Endothelial cell of umbilical vein (primary cell): Measurements from ENCODE around the gene ELAVL1. TPM values are rescaled to one million over a fixed set of nuclear protein-coding genes. Genes with fewer than 3 reads are reported as not detected.

ENCODE experiments used
- BruUV-seq: library from RNA; stranded (reverse); fragments of 400-500 nt; replicated peaks from 2 replicates; lab custom pipeline; 2021; lab: Mats Ljungman, UMichigan
- CTCF ChIA-PET: fragments of 300-600, 350-600 bp; sonication (Branson Sonifier 250); formaldehyde crosslinking; loops from one replicate; lab custom pipeline; 2021; ENCODE audit warnings: antibody characterized with exemption, inconsistent platforms; lab: Charles Lee
- POLR2A ChIA-PET: fragments of 300-600, 350-600 bp; sonication (Branson Sonifier 250); formaldehyde crosslinking; loops from one replicate; lab custom pipeline; 2021; ENCODE audit warnings: antibody characterized with exemption, inconsistent platforms; lab: Charles Lee
- DNase-seq: peaks from one replicate; pipeline ENCODE4 v3.0.0-alpha.2; 2011; ENCODE audit warnings: low read depth, low spot score
- FAIRE-seq: peaks from 2 replicates; lab custom pipeline; 2011; peaks lifted over from hg19 to GRCh38; lab: Jason Lieb, UNC
- H2AFZ ChIP-seq: 2 replicates; pipeline ENCODE4 v1.6.0; 2012; ENCODE audit warnings: low read depth, low read length, control low read depth, inconsistent platforms
- H3K27ac ChIP-seq: 2 replicates; pipeline ENCODE4 v1.5.1; 2011; ENCODE audit warnings: low read depth, mild to moderate bottlenecking, control low read depth, low read length, moderate library complexity; ENCODE audit not compliant: insufficient read depth
- H3K27me3 ChIP-seq, 2 experiments: 2 replicates each; pipeline versions ENCODE4 v1.6.0 to v1.6.1; 2011; ENCODE audit warnings: low read length in 2 of 2, mixed read lengths in 1 of 2; ENCODE audit not compliant: control insufficient read depth in 2 of 2, insufficient read depth in 2 of 2
- H3K36me3 ChIP-seq, 2 experiments: 2 replicates in 1 of 2; 3 replicates in 1 of 2; pipeline ENCODE4 v1.5.1; 2011; ENCODE audit warnings: low read length in 2 of 2, mild to moderate bottlenecking in 1 of 2, moderate library complexity in 1 of 2; ENCODE audit not compliant: control insufficient read depth in 2 of 2, insufficient read depth in 2 of 2; ENCODE audit errors: extremely low read depth in 1 of 2
- H3K4me1 ChIP-seq: 3 replicates; pipeline ENCODE4 v1.5.1; 2011; ENCODE audit warnings: mild to moderate bottlenecking, low read length; ENCODE audit not compliant: control insufficient read depth, insufficient read depth; ENCODE audit errors: extremely low read depth
- H3K4me2 ChIP-seq: 2 replicates; pipeline ENCODE4 v1.6.1; 2011; ENCODE audit warnings: low read length, control low read depth, mixed read lengths; ENCODE audit not compliant: insufficient read depth
- H3K4me3 ChIP-seq, 3 experiments: fragments of 200-600 bp in 1 of 3; sonication (generic), shearing (Covaris generic) in 1 of 3; replicated peaks in 1 of 3; 2 replicates each; pipeline ENCODE4 v1.5.1; 2011 to 2016; ENCODE audit warnings: control low read depth in 3 of 3, low read length in 3 of 3, mild to moderate bottlenecking in 2 of 3, inconsistent platforms in 1 of 3, low read depth in 1 of 3, moderate library complexity in 1 of 3; ENCODE audit not compliant: insufficient read depth in 1 of 3
- H3K79me2 ChIP-seq: 2 replicates; pipeline ENCODE4 v1.6.0; 2012; ENCODE audit warnings: low read length, inconsistent platforms; ENCODE audit not compliant: control insufficient read depth, insufficient read depth
- H3K9ac ChIP-seq: replicated peaks from 2 replicates; pipeline ENCODE3; 2011; ENCODE audit warnings: low read length, control low read depth; ENCODE audit not compliant: insufficient read depth; ENCODE audit errors: extremely low read depth
- H3K9me1 ChIP-seq: replicated peaks from 3 replicates; pipeline ENCODE4 v1.6.0; 2011; ENCODE audit warnings: mild to moderate bottlenecking, low read length; ENCODE audit not compliant: control insufficient read depth, insufficient read depth; ENCODE audit errors: extremely low read depth
- H3K9me3 ChIP-seq: replicated peaks from 2 replicates; pipeline ENCODE4 v1.5.1; 2012; ENCODE audit warnings: low read length, inconsistent platforms; ENCODE audit not compliant: control insufficient read depth, insufficient read depth
- H4K20me1 ChIP-seq: replicated peaks from 2 replicates; pipeline ENCODE3; 2011; ENCODE audit warnings: mild to moderate bottlenecking, low read length; ENCODE audit not compliant: control insufficient read depth, insufficient read depth; ENCODE audit errors: extremely low read depth
- EZH2 ChIP-seq: IDR thresholded peaks from 2 replicates; pipeline ENCODE4 v1.6.1; 2012; ENCODE audit warnings: borderline replicate concordance, low read depth, mild to moderate bottlenecking, moderate library complexity, low read length, inconsistent platforms; ENCODE audit not compliant: severe bottlenecking
- FOS ChIP-seq: IDR thresholded peaks from 2 replicates; pipeline ENCODE4 v1.6.1; 2011; ENCODE audit warnings: mild to moderate bottlenecking, low read length, moderate library complexity, borderline replicate concordance; ENCODE audit not compliant: insufficient read depth
- GATA2 ChIP-seq: IDR thresholded peaks from 2 replicates; pipeline ENCODE4 v1.7.0; 2011; ENCODE audit warnings: low read depth, mild to moderate bottlenecking, moderate library complexity, mixed read lengths, low read length; ENCODE audit not compliant: insufficient read length, insufficient read depth
- JUN ChIP-seq: IDR thresholded peaks from 2 replicates; pipeline ENCODE4 v1.6.1; 2011; ENCODE audit warnings: borderline replicate concordance, low read depth; ENCODE audit not compliant: insufficient read length, insufficient read depth
- MYC ChIP-seq: IDR thresholded peaks from one replicate; pipeline ENCODE4 v1.6.1; 2011; ENCODE audit warnings: mild to moderate bottlenecking, low read depth, low read length
- POLR2A ChIP-seq: IDR thresholded peaks from 2 replicates; pipeline ENCODE4 v1.6.1; 2012; ENCODE audit warnings: low read depth, mild to moderate bottlenecking, control low read depth, low read length
- POLR2AphosphoS5 ChIP-seq: IDR thresholded peaks from 2 replicates; pipeline ENCODE4 v1.6.1; 2012; ENCODE audit warnings: low read depth, mild to moderate bottlenecking, control low read depth, low read length, moderate library complexity; ENCODE audit not compliant: insufficient read depth
- dilution Hi-C: fragments of 300-500 bp; cut with MboI; formaldehyde crosslinking; loops from one replicate; pipeline ENCODE4 v1.15.0; 2019; ENCODE audit warnings: low sequenced_read_pairs; ENCODE audit not compliant: extremely low pct_ligation_motif_present
- intact Hi-C: fragments of 100-400 bp; cut with micrococcal nuclease; formaldehyde crosslinking; loops from one replicate; pipeline ENCODE4 v1.10.0; 2022
- polyA plus RNA-seq, 4 experiments: library from polyadenylated mRNA; depleted of rRNA in 3 of 4; stranded (reverse) in 3 of 4; unstranded in 1 of 4; fragments of >200 nt; gene quantifications; 2 replicates each; pipeline versions ENCODE4 v1.2.1 to v1.2.3, GENCODE V29; 2011 to 2012; ENCODE audit warnings: missing spikeins in 1 of 4
- total RNA-seq: library from RNA; stranded (reverse); gene quantifications from 2 replicates; pipeline ENCODE4 v1.2.3, GENCODE V29; 2021
- TF ChIP-seq, protein P1 (sequence below), 2 donors: IDR thresholded peaks; 1 replicate in 1 of 2; 2 replicates in 1 of 2; pipeline ENCODE4 v1.5.1; 2011; ENCODE audit warnings: low read length in 2 of 2, mild to moderate bottlenecking in 2 of 2, moderate library complexity in 2 of 2, control low read depth in 1 of 2, inconsistent platforms in 1 of 2, low read depth in 1 of 2; ENCODE audit not compliant: insufficient read depth in 1 of 2; ENCODE audit errors: extremely low read depth in 1 of 2
- TF ChIP-seq, protein P2 (sequence below): IDR thresholded peaks from 2 replicates; pipeline ENCODE4 v1.6.1; 2011; ENCODE audit not compliant: insufficient read depth, insufficient read length

The ELAVL1 gene
- total and polyA plus RNA-seq, 2 donors (not counting 3 experiments of a cell fraction or from before 2014, with no cell fraction given) = 46.8 to 134 TPM

DNA sequence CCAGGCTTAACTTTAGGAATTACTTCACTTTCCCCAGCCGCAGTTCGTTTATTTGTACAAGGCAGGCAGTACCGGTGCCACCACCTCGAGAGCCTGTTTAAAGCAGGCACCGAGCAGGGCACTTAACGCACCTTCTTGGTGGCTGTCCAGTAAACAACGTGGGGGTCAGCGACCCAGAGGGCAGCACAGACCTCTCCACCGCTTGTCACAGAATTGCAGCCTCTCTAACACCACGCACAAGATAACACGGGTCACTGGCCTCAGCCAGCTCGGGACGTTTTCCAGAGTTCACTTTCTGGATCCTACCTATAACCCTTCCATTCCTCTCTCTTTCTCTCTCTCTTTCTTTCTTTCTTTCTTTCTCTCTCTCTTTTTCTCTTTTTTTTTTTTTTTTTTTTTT is 16.8 kb upstream of the ELAVL1 start:
- Histone ChIP-seq H3K27ac (no peak overlapping the region), H3K79me2 (no peaks in the 10 kb centered on the region), H3K27me3 (no peaks in the 10 kb centered on the region), H3K9ac (no peak overlapping the region), H3K9me3 (no peaks in the 10 kb centered on the region), H3K9me1 (no peaks in the 10 kb centered on the region), H3K4me3 (no peak overlapping the region), H3K4me1 (no peaks in the 10 kb centered on the region), H3K4me2 (no peak overlapping the region), H2AFZ (no peak overlapping the region), H3K36me3 (no peaks in the 10 kb centered on the region), H4K20me1 (no peaks in the 10 kb centered on the region)
- BruUV-seq = no TSS peak
- dilution Hi-C loops (no loop called here), intact Hi-C loops (no loop called here)
- DNase-seq (no peak), FAIRE-seq (no peak)
- CTCF ChIA-PET = no interaction called here
- TF ChIP-seq GATA2 (no peak), EZH2 (no peak), FOS (no peak), JUN (no peak), POLR2A (no peak), POLR2AphosphoS5 (no peak), MYC (no peak)
- TF ChIP-seq, protein P1, sequence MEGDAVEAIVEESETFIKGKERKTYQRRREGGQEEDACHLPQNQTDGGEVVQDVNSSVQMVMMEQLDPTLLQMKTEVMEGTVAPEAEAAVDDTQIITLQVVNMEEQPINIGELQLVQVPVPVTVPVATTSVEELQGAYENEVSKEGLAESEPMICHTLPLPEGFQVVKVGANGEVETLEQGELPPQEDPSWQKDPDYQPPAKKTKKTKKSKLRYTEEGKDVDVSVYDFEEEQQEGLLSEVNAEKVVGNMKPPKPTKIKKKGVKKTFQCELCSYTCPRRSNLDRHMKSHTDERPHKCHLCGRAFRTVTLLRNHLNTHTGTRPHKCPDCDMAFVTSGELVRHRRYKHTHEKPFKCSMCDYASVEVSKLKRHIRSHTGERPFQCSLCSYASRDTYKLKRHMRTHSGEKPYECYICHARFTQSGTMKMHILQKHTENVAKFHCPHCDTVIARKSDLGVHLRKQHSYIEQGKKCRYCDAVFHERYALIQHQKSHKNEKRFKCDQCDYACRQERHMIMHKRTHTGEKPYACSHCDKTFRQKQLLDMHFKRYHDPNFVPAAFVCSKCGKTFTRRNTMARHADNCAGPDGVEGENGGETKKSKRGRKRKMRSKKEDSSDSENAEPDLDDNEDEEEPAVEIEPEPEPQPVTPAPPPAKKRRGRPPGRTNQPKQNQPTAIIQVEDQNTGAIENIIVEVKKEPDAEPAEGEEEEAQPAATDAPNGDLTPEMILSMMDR (IDR thresholded peaks at IDR 0.05; ENCODE audit: extremely low read depth in 1 of 2, insufficient read depth in 1 of 2, low read depth in 1 of 2, low read length in 2 of 2) = no peak
- TF ChIP-seq, protein P2, sequence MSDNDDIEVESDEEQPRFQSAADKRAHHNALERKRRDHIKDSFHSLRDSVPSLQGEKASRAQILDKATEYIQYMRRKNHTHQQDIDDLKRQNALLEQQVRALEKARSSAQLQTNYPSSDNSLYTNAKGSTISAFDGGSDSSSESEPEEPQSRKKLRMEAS = no peak
- POLR2A ChIA-PET = no interaction called here
